ENCODE data around the gene SHISAL1. TPM values are rescaled to one million over a fixed set of nuclear protein-coding genes. Genes with fewer than 3 reads are reported as not detected.

SHISAL1 gene
- total RNA-seq, 1 donor from 2014 or later: 0.99 TPM

DNA sequence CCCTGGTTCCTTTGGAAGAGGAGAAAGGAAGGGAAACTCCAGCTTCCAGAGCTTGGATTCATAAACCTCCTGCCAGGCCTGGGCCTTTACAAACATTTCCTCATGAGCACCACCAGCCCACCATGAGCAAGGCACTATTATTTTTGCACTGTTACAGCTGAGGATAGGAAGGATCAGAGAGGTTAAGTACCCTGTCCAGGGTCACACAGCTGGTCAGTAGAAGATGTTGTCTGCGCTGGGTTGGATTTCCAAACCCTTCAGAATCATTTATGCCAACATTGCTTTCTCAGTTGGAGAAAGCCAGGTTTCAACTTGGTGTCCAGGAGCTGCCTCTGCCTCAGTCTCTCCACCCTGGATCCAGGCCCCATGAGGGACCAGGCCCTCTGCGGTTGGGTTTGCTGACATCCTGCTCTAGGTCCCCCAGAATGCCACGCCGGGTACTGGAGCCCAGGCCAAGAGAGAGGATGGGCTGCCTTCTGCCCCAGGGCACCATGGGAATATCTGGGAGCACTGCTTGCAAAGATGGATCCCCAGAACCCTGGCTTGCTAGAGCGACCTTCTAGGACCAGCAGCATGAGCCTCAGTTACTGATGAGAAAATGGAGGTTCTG lies 29.7 kb upstream of the SHISAL1 start:
- DNase-seq: no peak

DNA sequence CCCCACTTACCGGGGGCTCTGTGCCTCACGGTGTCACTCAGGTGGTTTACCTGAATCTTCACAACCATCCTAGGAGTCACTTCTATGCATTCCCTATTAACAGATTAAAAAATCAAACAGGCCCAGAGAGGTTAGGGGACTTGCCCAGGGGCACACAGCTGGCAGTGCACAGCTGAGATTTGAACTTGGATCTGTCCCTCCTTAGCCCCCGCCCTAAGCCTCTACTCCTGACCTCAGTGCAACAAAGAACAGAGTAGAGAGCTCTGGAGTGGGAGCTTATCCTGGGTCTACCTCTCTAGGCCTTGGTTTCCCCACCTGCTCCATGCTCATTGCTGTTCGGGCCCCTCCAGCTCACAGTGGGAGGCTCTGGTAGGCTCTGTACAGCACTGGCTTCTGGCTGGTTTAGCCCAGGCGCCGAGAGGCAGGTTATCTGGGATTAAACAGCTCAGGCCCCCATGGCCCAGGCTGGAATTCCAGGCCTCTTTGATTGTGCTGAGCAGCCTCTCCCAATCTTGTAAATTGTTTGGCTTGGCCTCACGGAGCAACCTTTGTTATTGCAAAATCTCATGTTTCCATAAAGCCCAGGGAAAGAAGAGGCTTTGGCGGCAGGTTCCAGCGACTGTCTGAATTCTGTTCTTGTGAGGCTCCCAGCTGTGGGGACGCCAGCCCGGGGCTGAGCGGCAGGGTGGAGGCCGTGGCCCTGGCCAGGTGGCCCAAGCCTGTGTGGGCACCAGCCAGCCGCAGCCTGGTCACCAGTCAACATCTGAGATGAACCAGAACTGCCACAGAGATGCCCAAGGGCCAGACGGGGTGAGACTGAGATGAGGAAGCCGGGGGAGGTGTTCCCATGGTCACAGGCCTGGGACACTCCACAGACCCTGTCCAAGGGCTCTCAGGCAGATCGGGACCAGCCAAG lies 28.9 kb upstream of the SHISAL1 start:
- no peak for DNase-seq

DNA sequence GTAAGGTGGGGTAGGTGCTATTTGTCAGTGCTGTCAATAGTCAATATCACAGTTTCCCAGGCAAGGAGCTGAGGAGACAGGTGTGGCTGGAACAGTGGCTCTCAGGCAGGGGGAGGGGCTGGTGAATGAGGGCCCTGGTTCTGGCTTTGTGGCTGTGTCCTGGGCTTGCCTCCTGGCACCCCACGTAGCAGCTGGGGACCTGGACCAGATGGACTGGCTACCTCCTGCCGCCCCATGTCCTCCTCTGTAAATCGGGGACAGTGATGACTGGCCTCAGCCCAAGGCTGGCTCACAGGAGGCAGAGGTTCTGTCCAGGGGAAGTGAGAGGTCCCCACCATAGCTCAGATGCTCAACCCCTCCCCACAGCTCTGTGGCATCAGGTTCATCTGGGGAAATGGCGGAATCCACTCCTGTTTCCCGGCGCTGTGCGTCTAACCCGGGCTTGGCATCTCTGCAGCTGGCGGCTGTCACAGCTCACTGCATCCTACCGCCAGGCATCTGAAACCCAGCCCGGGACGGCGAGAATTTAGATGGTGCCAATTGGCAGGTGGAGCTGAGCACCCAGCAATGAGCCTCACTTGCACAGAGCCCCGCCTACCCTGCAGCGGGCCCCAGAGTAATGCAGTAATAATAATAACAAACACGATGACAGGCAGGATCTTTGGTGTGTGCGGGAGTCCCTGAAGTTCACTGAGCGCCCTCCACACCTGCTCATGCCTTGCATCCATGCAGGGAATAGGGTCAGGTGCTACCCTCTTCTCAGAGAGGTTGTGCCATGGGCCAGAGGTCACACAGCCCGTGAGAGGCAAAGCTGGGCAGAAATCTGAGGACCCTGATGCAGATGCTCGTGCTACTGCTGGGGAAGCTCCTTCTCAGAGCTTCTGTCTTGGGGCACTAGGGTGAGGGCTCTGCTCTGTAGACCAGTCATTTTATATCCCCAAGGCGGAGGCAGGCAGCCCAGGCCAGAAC lies 27.8 kb upstream of the SHISAL1 start:
- no peak for DNase-seq

DNA sequence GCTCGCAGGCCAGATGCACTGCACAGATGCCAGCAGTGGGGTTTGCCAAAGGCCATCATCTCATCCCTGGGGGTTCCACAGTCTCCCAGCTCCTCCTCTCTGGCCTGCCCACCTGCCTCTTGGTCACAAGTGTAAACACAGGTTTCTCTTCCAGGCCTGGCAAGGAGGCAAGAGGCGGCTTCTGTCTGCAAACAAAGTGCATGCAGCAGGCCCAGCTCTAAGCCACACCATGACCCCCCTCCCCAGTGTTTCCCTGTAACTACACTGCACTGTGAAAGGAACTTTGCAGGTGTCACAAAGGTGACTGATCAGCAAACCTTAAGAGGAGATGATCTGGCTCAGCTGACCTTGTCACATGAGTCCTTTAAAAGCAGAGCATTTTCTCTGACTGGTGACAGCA lies 26.2 kb upstream of the SHISAL1 start:
- no peak for DNase-seq

DNA sequence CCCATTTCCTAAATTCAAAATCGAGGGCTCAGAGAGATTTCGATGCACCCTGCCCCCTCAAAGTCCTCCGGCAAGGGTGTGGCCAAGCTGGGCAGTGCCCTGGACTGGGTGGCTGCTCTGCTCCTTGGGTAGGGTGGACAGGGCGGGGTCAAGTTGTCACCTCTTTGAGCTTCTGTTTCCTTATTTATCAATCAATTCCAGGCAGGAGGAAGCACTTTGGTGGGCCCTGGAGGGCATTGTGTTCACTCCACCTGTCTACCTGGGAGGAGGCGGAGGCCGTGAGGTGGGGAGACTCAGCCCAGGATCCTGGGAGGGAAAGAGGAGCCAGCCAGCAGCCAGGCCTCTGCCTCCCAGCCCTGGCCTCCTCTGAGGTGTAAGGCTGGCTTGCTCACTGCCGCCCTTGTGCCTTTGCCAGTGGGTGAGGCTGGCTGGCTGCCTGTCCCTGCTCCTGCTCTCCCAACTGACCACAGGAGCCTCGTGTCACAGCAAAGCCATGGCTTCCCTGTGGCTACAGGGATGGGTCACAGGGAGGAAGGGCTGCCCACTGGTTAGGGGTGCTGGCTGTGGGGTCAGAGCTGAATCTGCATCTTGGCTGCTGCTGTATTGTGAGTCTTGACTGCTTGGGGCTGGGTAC lies 25.5 kb upstream of the SHISAL1 start:
- DNase-seq: no peak

DNA sequence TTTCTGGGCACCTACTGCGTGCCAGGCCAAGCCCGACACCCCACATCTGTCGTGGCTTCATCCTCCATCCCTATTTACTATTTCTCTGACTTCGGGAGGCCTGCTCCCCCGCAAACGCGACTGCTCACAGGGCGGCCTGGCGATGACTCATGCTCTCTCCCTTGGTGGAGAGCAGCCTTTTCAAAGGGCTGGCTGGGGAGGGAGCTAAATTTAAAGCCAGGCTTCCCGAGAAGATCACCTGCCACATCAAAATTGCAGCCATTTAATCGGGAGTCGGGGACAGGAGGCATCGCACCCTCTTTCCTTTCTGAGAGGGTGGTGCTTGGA lies 24.9 kb upstream of the SHISAL1 start:
- no peak for DNase-seq

DNA sequence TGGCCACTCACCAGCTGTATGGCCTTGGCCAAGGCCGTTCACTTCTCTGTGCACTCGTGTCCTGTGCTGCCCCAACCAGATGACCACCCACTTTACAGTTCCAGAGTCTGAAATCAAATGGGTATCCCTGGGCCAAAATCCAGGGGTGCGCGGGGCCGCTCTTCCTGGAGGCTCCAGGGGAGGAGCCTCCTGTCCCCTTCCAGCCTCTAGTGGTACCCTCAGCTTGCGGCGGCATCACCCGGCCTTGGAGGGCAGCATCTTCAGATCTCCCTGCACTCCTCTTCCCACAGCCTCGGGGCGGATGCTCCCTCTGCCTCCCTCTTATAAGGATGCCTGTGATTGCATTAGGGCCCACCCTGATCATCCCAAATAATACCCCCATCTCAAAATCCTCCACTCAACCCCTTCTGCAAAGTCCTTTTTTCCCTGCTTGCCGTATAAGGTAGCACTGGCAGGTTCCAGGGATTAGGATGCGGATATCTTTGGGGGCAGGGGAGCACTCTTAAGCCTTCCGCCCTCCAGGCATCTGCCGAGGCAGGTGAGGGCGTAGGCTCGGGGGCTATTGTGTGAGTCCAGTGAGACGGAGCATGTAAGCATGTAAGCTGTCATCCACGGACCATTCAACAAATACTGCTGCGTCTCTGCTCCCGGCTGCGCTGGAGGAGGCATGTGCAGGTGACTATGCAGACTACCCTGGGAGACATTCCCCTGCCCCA lies 24.4 kb upstream of the SHISAL1 start:
- no peak for DNase-seq

DNA sequence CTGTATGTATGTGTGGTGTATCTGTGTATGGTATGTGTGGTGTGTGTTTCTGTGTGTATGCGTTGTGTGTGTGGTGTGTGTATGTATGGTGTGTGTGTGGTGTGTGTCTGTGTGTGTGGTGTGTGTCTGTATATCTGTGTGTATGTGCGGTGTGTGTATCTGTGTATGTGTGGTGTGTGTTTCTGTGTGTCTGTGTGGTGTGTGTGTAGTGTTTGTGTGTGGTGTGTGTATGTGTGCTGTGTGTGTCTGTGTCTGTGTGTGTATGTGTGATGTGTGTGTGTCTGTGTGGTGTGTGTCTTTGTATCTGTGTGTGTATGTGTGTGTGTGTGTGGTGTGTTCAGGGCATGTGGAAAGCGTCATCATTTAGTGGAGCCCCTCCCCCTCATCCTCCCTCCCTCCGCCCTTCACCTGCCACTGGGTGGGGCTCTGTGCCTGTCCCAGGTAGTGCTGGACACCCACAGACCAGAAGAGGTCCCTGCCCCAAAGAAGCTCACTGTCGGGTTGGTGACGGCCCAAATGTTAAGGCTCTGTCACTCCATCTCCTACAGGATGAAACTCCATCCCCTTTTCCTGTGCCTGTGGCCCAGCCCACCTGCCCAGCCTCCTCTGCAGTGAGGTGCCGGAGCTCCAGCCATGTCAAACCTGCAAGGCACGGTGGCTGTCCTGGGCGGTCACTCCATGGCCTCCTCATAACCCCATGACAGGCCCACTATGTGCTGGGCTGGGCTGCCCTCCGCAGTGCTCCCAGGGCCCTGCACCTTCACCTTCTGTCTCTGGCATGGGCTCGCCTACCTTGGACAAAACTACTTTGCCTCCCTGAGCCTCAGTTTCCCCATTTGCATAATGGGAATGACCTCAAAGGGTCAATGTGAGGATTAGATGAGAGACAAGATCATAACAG lies 23.4 kb upstream of the SHISAL1 start:
- DNase-seq: no peak

DNA sequence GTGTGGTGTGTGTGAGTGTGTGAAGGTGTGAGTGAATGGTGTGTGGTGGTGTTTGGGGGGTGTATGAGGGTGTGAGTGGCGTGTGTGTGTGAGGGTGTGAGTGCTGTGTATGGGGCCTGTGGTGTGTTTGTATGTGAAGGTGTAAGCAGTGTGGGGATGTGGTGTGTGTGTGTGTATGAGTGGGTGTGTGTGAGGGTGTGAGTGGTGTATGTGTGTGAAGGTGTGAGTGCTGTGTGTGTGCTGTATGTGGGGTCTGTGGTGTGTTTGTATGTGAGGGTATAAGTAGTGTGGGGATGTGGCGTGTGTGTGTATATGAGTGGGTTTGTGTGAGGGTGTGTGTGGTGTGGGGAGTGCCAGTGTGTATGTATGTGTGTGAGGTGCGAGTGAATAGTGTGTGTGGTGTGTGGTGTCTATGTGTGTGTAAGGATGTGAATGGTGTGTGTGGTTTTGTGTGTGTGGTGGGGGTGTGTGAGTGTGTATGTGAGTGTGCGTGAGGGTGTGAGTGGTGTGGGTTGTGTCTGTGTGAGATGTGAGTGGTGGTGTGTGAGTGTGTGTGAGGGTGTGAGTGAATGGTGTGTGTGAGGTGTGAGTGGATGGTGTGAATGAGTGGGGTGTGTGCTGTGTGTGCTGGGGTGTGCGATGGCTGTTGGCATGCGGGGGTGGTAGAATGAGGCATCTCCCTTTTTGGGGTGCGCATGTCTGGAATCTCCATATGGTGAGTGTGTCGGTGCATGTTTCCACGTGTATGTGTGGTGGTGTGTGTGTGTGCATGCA lies 22.5 kb upstream of the SHISAL1 start:
- DNase-seq: no peak

DNA sequence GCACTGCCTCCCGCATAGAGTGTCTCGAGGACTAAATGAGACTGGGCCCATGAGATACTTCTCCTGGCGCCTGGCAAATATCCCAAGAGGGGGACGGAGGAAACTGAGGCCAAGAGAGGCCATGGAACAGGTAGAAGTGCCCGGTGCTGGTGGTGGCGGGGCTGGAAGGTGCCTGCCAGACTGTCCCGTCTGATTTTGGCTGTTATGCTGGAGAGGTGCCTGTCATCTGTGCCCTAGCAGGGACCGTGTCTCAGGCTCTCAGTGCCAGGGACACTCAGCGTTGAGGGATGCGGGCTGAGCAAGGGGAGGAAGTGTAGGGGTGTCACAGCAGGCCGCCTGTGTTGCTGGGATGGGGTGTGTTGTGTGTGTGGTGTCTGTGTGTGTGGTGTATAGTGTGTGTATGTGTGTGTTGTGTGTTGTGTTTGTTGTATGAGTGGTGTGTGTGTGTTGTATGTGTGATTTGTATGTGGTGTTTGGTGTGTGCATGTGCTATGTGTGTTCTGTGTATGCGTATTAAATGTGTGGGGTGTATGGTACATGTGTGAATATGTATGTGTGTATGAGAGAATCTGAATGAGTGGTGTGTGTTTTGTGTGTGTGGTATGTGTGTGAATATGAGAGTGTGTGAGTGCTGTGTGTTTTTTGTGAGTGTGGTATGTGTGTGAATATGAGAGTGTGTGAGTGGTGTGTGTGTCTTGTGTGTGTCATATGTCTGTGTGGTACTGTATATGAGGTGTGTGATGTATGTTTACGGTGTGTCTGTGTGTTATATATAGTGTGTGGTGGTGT lies 21.3 kb upstream of the SHISAL1 start:
- no peak for DNase-seq

DNA sequence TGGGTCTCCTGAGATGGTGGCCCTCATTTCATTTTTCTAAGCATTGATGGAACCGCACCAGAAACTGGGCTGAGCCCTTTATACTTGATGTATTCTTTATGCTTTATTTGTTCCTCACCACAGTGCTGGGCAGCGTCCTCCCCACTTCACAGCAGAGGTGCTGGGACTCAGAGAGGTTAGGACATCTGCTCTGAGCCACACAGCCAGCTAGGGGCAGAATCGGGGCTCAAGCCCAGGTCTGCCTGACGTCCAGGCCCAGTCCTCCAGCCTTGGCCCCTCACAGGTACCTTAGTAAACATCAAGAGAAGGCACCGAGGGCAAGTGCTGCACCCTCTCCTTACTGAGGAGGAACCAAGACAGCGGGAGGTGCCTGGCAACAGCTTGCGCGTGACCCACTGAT lies 20.2 kb upstream of the SHISAL1 start:
- no peak for DNase-seq

DNA sequence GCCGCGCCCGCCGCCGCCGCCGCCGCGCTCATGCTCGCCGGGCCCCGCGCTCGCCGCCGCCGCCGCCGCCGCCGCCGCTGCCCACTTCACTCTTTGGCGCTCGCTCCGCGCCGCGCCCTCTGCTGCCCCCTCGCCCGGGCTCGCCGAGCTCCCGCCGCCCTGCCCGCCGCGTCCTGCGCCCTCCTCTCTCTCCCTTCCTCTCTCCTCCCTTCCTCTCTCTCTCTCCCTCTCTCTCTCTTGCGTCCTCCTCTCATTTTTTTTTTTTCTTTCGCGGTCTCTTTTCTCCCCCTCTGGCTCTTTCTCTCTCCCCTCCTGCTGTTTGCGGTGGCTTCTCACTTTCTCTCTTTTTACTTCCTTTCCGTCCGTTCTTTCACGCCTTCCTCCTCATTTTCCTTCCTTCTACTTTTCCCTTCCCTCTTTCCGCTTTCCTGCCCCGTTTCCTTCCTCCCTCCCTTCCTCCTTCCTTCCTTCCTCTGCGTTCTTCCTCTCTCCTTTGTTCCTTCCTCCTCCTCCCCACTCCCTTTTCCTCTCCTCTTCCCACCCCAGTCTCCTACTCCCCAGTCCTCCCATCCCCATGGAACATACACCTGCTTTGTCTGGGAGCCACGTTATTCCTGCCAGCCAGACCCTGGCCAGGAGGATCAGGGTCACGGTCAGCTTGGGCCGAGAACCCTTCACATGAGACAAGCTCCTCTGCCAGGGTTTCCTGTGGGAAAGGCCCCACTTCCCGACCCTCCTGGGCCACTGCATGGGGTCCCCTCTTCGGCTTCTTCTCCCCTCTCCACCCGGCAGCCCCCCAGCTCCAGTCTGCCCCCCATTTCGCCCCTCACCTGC lies 19.3 kb upstream of the SHISAL1 start:
- DNase-seq: no peak

DNA sequence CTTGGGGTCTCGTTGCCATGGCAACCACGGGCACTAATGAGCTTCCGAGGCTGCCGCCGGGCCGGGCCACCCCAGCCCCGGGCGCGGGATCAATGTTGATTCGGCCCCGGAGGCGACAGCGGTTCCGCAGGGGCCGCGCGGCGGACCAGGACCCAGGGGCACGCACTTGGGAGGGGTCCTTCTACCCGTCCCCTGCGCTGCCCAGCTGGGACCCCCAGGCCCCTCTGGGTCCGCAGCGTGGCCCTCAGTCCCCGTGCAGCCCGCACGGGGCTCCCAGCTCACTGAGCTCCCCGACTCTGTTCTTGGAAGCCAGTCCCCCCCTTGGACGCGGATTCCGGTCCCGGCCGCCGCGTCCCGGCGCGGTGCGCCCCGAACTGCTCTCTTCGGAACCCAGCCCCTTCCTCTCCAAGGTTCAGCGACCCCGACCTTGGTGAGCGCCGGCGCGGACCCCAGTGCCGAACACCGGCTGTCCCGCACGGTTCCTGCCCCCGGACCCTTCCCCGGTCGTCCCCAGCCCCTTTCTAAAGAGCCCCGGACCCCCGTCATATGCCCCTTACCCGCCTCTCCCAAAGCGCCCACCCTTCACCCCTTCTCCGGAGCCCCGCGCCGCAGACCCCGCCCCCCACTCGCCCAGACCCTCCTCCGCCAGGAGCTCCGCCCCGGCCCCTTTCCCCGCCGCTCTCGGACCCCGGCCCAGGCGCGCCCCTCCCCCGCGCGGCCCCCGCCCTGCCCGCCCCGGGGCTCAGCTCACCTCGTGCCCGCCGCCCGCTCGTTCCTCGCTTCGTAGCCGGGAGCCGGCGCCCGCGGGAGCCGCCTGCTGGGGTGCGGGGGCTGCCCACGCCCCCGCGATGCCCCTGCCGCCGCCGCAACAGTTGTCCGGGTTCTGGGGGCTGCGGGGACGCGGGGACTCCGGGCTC lies 18.3 kb upstream of the SHISAL1 start:
- no peak for DNase-seq

DNA sequence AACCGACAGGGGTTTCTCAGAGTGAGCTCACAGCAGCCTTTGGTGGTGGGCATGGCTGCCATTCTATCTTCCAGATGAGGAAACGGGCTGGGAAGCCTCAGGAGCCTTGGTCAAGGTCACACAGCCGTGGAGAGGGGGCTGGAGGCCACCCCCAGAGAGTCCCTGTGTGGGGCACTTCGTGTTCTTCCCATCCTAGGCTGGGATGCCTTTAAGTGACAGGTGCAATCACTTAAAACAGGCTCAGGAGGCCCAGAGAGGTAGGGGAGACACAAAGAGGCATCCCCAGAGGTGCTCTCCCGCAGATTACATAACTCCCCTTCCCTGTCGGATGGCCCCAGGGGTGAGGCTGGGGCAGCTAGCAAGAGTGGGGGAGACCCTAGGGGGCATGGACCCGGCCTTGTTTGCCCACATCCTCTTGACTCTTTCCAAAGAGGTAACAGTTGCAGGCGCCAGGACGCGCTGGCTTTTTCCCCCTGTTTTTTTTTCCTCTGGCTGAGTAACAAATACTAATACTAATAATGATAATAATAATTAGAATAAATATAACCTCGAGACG lies 17.5 kb upstream of the SHISAL1 start:
- no peak for DNase-seq

DNA sequence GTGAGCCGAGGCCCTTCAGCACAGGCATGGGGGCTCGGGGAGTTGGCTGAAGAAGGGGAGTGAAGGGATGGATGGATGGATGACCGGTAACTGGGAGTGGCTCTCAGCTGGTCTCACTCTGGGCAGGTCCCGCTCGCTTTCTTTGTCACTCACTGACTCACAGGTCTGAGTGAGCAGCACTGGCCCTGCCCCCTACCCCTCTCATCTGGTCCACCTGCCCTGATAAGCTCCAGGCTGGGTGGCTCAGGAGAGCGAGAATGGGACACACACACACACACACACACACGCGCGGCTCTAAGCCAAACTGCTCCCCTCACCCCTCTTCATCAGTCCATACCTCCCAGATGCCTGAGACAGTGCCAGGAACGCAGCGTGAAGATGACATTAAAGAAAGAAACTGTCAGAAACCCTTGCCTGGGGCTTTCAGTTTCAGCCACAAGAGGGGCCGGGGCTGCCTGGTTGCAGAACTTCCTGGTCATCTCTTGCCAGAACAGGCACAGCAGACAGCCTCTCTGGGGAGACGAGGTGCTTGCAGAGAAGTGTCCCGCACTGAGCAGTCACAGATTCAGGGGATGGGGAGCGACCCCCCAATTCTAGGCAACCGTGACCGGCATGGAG lies 16.5 kb upstream of the SHISAL1 start:
- no peak for DNase-seq

DNA sequence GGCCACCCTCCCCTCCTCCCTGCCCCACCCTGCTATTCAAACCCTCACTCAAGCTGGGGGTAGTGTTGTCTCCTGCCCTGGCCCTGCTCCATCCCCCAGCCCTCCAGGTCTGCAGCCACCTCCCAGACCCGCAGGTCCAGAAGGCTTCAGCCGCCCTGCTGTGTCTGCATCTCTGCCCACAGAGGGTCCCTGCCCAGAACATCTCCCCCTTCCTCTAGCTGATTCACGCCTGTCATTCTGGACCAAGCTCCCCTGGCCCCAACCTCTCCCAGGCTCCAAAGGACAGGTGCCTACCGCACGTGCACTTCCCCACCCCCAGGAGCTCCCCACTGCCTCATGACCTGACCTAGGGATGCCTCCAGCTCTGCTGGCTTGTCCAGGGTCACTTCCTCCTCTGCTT lies 16.0 kb upstream of the SHISAL1 start:
- no peak for DNase-seq
